GM21423 (cell line): Measurements from ENCODE around the gene PCBP4.
"Not testable (repeated sequence)": the region's sequence is repeated elsewhere in the genome, so short reads cannot be mapped to it uniquely, and the experiment has no call there.

Source experiments
- ATAC-seq: cut with Tn5 transposase; IDR thresholded peaks from one replicate; pipeline ENCODE4 v1.9.1; 2021; ENCODE audit warnings: mild to moderate bottlenecking, moderate library complexity; ENCODE audit not compliant: unreplicated experiment

PCBP4 gene

GRCh38 chr3:51994530-51994929 lies 27.3 kb upstream of the PCBP4 start:
- no peak for ATAC-seq

GRCh38 chr3:51993657-51994056 lies 26.4 kb upstream of the PCBP4 start:
- not testable (repeated sequence) for ATAC-seq

GRCh38 chr3:51992017-51992682 lies 24.9 kb upstream of the PCBP4 start:
- ATAC-seq, result no peak

GRCh38 chr3:51990501-51990971 lies 23.3 kb upstream of the PCBP4 start:
- not testable (repeated sequence) for ATAC-seq

GRCh38 chr3:51988286-51989146 lies 21.3 kb upstream of the PCBP4 start:
- no peak for ATAC-seq

- no peak for ATAC-seq
These were observed 20.3 kb upstream of the PCBP4 start for GRCh38 chr3:51987568-51987967.

- no peak for ATAC-seq
These were observed 19.0 kb upstream of the PCBP4 start for GRCh38 chr3:51986010-51986947.

GRCh38 chr3:51985063-51985462 lies 17.8 kb upstream of the PCBP4 start:
- ATAC-seq, result no peak

- no peak for ATAC-seq
These were observed 17.0 kb upstream of the PCBP4 start for GRCh38 chr3:51984269-51984647.

- no peak for ATAC-seq
These were observed 16.5 kb upstream of the PCBP4 start for GRCh38 chr3:51983578-51984268.

GRCh38 chr3:51982838-51983577 lies 15.8 kb upstream of the PCBP4 start, which contains the start of gene ACY1:
Gene ACY1, plus strand, starts transcription at chr3:51983535. Its CDS starts 530 bp downstream, at chr3:51984065.
- ATAC-seq, result peak; percentile 76

- ATAC-seq, result peak; percentile 44
These were observed 15.1 kb upstream of the PCBP4 start for GRCh38 chr3:51982352-51982837.

GRCh38 chr3:51980253-51980652 lies 13.0 kb upstream of the PCBP4 start:
- no peak for ATAC-seq

- no peak for ATAC-seq
These were observed 10.9 kb upstream of the PCBP4 start for GRCh38 chr3:51978143-51978502.

- no peak for ATAC-seq
These were observed 10.3 kb upstream of the PCBP4 start for GRCh38 chr3:51977446-51978142.

GRCh38 chr3:51975852-51976549 lies 8.7 kb upstream of the PCBP4 start:
- ATAC-seq, result no peak

GRCh38 chr3:51974963-51975851 lies 8.0 kb upstream of the PCBP4 start, which contains the start of gene ABHD14A:
Gene ABHD14A, plus strand, starts transcription at chr3:51975064. Its CDS starts 72 bp downstream, at chr3:51975136.
- ATAC-seq, result peak; percentile 44
